ENCODE results near the gene PARK7.

The PARK7 gene

GRCh38 chr1:8009043-8010002, 47.8 kb downstream of the PARK7 start:
- no peak for DNase-seq (ENCODE audit: low read depth, low spot score)

- no peak for DNase-seq (ENCODE audit: low read depth, low spot score)
These were observed 48.7 kb downstream of the PARK7 start for GRCh38 chr1:8010080-8010664.

GRCh38 chr1:8011016-8011415, 49.5 kb downstream of the PARK7 start:
- no peak for DNase-seq (ENCODE audit: low read depth, low spot score)

GRCh38 chr1:8011923-8012858, 50.7 kb downstream of the PARK7 start:
- no peak for DNase-seq (ENCODE audit: low read depth, low spot score)

GRCh38 chr1:8012955-8013354, 51.4 kb downstream of the PARK7 start:
- no peak for DNase-seq (ENCODE audit: low read depth, low spot score)

GRCh38 chr1:8013399-8013798, 51.9 kb downstream of the PARK7 start:
- no peak for DNase-seq (ENCODE audit: low read depth, low spot score)

GRCh38 chr1:8013800-8014199, 52.3 kb downstream of the PARK7 start:
- DNase-seq (ENCODE audit: low read depth, low spot score) = no peak

- no peak for DNase-seq (ENCODE audit: low read depth, low spot score)
These were observed 53.0 kb downstream of the PARK7 start for GRCh38 chr1:8014381-8014988.

GRCh38 chr1:8015036-8015808, 53.7 kb downstream of the PARK7 start:
- DNase-seq (ENCODE audit: low read depth, low spot score) = peak; percentile 50

- no peak for DNase-seq (ENCODE audit: low read depth, low spot score)
These were observed 54.3 kb downstream of the PARK7 start for GRCh38 chr1:8015809-8016165.

GRCh38 chr1:8016210-8016894, 54.8 kb downstream of the PARK7 start:
- no peak for DNase-seq (ENCODE audit: low read depth, low spot score)

GRCh38 chr1:8016895-8017241, 55.4 kb downstream of the PARK7 start:
- DNase-seq (ENCODE audit: low read depth, low spot score) = no peak

GRCh38 chr1:8017495-8018197, 56.1 kb downstream of the PARK7 start:
- DNase-seq (ENCODE audit: low read depth, low spot score) = peak; percentile 57

GRCh38 chr1:8018492-8019228, 57.1 kb downstream of the PARK7 start:
- peak; percentile 56 for DNase-seq (ENCODE audit: low read depth, low spot score)

- no peak for DNase-seq (ENCODE audit: low read depth, low spot score)
These were observed 57.7 kb downstream of the PARK7 start for GRCh38 chr1:8019229-8019620.

GRCh38 chr1:8020032-8020431, 58.5 kb downstream of the PARK7 start:
- DNase-seq (ENCODE audit: low read depth, low spot score) = no peak

- no peak for DNase-seq (ENCODE audit: low read depth, low spot score)
These were observed 60.3 kb downstream of the PARK7 start for GRCh38 chr1:8021676-8022266.

GRCh38 chr1:8022395-8023286, 61.1 kb downstream of the PARK7 start:
- DNase-seq (ENCODE audit: low read depth, low spot score) = no peak

Data from ELF-1 (cell line).